ENCODE data around the gene FEM1C.

DNA sequence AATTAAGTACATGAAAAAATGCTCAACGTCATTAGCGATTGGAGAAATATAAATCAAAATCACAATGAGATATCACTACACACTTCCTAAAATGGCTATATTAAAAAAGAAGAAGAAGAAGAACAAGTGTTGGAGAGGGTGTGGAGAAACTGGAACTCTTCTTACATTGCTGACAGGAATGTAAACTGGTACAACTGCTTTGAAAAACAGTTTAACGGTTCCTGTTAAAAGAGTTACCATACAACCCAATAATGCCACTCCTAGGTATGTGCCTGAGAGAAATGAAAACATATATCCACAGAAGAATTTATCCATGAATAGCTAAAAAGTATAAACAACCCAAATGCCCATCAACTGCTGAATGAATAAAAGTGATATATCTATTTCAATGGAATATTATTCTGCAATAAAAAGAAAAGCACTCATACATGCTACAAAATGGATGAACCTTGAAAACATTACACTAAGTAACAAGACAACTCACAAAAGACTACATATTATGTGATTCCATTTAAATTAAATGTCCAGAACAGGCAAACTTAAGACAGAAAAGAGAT is 9.0 kb downstream of the FEM1C start:
- TF ChIP-seq, protein P1, sequence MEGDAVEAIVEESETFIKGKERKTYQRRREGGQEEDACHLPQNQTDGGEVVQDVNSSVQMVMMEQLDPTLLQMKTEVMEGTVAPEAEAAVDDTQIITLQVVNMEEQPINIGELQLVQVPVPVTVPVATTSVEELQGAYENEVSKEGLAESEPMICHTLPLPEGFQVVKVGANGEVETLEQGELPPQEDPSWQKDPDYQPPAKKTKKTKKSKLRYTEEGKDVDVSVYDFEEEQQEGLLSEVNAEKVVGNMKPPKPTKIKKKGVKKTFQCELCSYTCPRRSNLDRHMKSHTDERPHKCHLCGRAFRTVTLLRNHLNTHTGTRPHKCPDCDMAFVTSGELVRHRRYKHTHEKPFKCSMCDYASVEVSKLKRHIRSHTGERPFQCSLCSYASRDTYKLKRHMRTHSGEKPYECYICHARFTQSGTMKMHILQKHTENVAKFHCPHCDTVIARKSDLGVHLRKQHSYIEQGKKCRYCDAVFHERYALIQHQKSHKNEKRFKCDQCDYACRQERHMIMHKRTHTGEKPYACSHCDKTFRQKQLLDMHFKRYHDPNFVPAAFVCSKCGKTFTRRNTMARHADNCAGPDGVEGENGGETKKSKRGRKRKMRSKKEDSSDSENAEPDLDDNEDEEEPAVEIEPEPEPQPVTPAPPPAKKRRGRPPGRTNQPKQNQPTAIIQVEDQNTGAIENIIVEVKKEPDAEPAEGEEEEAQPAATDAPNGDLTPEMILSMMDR (IDR thresholded peaks at IDR 0.05 in 2 of 3, conservative IDR thresholded peaks at IDR 0.05 in 1 of 3; ENCODE audit: control insufficient read depth in 2 of 3, extremely low read depth in 1 of 3, insufficient read depth in 1 of 3, low read depth in 3 of 3, low read length in 3 of 3) = no peak
- TF ChIP-seq CEBPB (IDR thresholded peaks at IDR 0.05; ENCODE audit: borderline replicate concordance in 1 of 2, low read depth in 2 of 2, low read length in 2 of 2) = no peak
- TF ChIP-seq PML (IDR thresholded peaks at IDR 0.05; ENCODE audit: low read length) = no peak
- TF ChIP-seq POLR2A (IDR thresholded peaks at IDR 0.05; ENCODE audit: low read depth, low read length) = no peak
- no peak for TF ChIP-seq TARDBP (IDR thresholded peaks at IDR 0.05; ENCODE audit: borderline replicate concordance)
- no peak for TF ChIP-seq TCF7 (IDR thresholded peaks at IDR 0.05; ENCODE audit: borderline replicate concordance)
- no peak for TF ChIP-seq RFX5 (IDR thresholded peaks at IDR 0.05; ENCODE audit: low read depth, low read length)
- TF ChIP-seq CHD2 (IDR thresholded peaks at IDR 0.05; ENCODE audit: borderline replicate concordance, low read depth, low read length) = no peak

Measured in GM12878 (cell line).